Measurements from ENCODE around the gene DYNC1LI1.

DNA sequence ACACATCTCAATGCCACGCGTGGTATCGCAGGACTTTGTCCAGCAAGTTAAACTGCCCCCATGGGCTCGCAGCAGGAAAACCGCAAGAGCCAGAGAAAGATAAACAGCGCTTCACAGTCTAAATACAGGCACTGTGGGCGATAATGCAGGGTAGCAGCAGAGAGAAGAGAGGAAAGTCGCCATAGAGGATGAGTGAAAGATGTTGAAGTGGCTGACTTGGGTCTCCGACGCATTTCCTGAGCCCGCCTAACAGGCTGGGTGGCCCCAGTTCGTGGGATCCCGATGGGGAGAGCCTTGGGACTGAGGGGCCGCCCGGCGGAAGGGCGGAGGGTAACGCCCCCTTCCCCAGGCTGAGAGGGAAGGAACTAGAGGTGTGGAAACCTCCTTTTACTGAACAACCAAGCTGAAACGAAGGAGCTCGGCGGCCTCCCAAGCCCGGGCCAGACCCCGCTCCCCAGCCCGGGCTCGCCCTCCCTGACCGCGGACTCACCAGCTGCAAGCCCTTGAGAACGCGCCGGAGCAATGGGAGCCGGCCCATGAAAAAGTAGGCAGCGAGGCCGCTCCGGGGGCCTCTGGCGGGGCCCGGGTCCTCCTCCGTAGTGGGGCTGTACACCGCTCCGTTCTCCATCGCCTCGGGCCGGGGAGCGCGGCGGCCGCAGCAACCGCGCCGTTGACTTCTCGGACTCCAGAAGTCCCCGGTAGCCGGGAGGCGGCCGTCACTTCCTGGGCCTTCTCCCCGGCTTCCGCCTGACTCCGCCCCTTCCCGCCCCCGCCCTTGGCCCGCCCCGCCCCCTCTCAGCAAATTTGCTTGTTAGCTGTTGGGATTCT lies 68.3 kb downstream of the DYNC1LI1 start, which contains the start of gene CMTM6:
- TF ChIP-seq CTCF (IDR thresholded peaks at IDR 0.05) (no peak), POLR2A (IDR thresholded peaks at IDR 0.05) (peak; percentile 16 to 76)
